ENCODE data around the gene CIRBP. TPM values are rescaled to one million over a fixed set of nuclear protein-coding genes. Genes with fewer than 3 reads are reported as not detected.

The CIRBP gene
- total and polyA plus RNA-seq, 2 of the 13 experiments (the other 11 are each of a cell fraction or from before 2014, with no cell fraction given) = 133 to 140 TPM

DNA sequence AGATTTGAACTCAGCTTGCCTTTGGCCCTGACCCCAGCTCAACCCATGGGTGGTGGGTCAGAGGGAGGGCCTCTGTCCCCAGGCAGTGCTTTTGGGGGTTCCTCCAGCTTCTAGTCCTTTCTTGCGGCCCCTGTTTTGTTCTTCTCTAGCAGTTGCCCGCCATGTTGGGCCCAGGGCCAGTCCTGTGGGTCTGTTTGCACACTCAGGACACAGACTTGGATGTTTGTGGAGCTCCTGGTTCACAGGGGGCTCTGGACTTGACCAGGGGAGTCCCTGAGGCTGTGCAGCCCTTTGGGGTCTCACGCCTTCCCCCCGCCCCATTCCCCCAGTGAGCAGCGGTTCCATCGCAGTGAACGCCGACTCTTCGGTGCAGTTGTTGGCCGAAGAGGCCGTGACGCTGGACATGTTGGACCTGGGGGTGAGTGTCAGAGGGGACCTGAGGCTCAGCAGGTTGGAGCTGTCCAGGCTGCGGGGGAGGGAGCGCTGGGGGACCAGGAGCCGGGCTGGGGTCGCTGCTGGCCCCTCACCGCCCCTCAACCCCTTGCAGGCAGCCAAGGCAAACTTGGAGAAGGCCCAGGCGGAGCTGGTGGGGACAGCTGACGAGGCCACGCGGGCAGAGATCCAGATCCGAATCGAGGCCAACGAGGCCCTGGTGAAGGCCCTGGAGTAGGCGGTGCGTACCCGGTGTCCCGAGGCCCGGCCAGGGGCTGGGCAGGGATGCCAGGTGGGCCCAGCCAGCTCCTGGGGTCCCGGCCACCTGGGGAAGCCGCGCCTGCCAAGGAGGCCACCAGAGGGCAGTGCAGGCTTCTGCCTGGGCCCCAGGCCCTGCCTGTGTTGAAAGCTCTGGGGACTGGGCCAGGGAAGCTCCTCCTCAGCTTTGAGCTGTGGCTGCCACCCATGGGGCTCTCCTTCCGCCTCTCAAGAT, 25.1 kb upstream of the CIRBP start (continued):
- TF ChIP-seq, protein P1, sequence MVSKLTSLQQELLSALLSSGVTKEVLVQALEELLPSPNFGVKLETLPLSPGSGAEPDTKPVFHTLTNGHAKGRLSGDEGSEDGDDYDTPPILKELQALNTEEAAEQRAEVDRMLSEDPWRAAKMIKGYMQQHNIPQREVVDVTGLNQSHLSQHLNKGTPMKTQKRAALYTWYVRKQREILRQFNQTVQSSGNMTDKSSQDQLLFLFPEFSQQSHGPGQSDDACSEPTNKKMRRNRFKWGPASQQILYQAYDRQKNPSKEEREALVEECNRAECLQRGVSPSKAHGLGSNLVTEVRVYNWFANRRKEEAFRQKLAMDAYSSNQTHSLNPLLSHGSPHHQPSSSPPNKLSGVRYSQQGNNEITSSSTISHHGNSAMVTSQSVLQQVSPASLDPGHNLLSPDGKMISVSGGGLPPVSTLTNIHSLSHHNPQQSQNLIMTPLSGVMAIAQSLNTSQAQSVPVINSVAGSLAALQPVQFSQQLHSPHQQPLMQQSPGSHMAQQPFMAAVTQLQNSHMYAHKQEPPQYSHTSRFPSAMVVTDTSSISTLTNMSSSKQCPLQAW (CRISPR knock-in tag; IDR thresholded peaks at IDR 0.05) = no peak
- TF ChIP-seq, protein P2, sequence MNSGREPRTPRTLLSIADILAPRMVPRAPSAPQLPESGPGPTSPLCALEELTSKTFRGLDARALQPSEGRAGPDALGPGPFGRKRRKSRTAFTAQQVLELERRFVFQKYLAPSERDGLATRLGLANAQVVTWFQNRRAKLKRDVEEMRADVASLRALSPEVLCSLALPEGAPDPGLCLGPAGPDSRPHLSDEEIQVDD (CRISPR knock-in tag; IDR thresholded peaks at IDR 0.05; ENCODE audit: borderline replicate concordance) = no peak
- TF ChIP-seq MAF1 (CRISPR knock-in tag; IDR thresholded peaks at IDR 0.05; ENCODE audit: borderline replicate concordance) (no peak), CBFB (CRISPR knock-in tag; IDR thresholded peaks at IDR 0.05) (no peak), ZNF234 (CRISPR knock-in tag; conservative IDR thresholded peaks at IDR 0.05) (no peak), ZNF577 (CRISPR knock-in tag; IDR thresholded peaks at IDR 0.05; ENCODE audit: borderline replicate concordance, low read depth) (no peak), ZFP36L1 (CRISPR knock-in tag; IDR thresholded peaks at IDR 0.05) (no peak)
- TF ChIP-seq, protein P3, sequence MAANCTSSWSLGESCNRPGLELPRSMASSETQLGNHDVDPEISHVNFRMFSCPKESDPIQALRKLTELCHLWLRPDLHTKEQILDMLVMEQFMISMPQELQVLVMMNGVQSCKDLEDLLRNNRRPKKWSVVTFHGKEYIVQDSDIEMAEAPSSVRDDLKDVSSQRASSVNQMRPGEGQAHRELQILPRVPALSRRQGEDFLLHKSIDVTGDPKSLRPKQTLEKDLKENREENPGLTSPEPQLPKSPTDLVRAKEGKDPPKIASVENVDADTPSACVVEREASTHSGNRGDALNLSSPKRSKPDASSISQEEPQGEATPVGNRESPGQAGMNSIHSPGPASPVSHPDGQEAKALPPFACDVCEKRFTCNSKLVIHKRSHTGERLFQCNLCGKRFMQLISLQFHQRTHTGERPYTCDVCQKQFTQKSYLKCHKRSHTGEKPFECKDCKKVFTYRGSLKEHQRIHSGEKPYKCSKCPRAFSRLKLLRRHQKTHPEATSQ (CRISPR knock-in tag; IDR thresholded peaks at IDR 0.05; ENCODE audit: borderline replicate concordance) = no peak
- TF ChIP-seq, protein P4, sequence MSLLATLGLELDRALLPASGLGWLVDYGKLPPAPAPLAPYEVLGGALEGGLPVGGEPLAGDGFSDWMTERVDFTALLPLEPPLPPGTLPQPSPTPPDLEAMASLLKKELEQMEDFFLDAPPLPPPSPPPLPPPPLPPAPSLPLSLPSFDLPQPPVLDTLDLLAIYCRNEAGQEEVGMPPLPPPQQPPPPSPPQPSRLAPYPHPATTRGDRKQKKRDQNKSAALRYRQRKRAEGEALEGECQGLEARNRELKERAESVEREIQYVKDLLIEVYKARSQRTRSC (CRISPR knock-in tag; IDR thresholded peaks at IDR 0.05; ENCODE audit: low read depth) = no peak
- TF ChIP-seq, protein P5, sequence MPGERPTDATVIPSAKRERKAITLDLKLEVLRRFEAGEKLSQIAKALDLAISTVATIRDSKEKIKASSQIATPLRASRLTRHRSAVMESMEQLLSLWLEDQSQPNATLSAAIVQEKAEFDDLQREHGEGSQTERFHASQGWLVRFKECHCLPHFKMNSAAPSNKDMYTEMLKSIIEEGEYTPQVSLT (CRISPR knock-in tag; IDR thresholded peaks at IDR 0.05; ENCODE audit: borderline replicate concordance, low read depth) = no peak

Measured in HepG2 (cell line).